Measurements from ENCODE around the gene SNX4. TPM values are rescaled to one million over a fixed set of nuclear protein-coding genes. Genes with fewer than 3 reads are reported as not detected.
"Not testable (repeated sequence)": the region's sequence is repeated elsewhere in the genome, so short reads cannot be mapped to it uniquely, and the experiment has no call there.

SNX4 gene
- total RNA-seq, 6 experiments from 2014 or later, result 27.4 to 38.4 (median 33.2) TPM

GRCh38 chr3:125525153-125525552, 5.2 kb upstream of the SNX4 start:
- 96% methylated on average over 3 of the region's 4 CpGs for WGBS (ENCODE audit: insufficient coverage, low coverage, low lambda C conversion rate, missing lambda C conversion rate)
- H3K9me3 ChIP-seq, result no peaks in the 10 kb centered on the region
- peaks cover 0 to 7% (median 0%) of the 10 kb centered on the region in 4 donors for H3K4me1 ChIP-seq
- intact Hi-C loops (cut with DNase I), result no loop called here
- DNase-seq (no peak), ATAC-seq (no peak)
- peaks cover 0 to 13% (median 5%) of the 10 kb centered on the region in 4 donors for H3K36me3 ChIP-seq
- no peak overlapping the region for H3K27ac ChIP-seq
- TF ChIP-seq POLR2A (IDR thresholded peaks at IDR 0.05) (no peak), CTCF (IDR thresholded peaks at IDR 0.05) (no peak)
- no peaks in the 10 kb centered on the region for H3K27me3 ChIP-seq
- H3K4me3 ChIP-seq, result no peak overlapping the region

GRCh38 chr3:125520563-125520919, 539 bp upstream of the SNX4 start:
- peaks cover 0 to 23% (median 0%) of the 10 kb centered on the region in 4 donors for H3K4me1 ChIP-seq
- ATAC-seq; H3K36me3 ChIP-seq; H3K9me3 ChIP-seq; intact Hi-C loops (cut with DNase I); DNase-seq; H3K27me3 ChIP-seq: not testable (repeated sequence)
- H3K27ac ChIP-seq, result peak overlapping the region; percentile 39 to 87 (median 87)
- 18% methylated on average over 15 of the region's 15 CpGs for WGBS (ENCODE audit: insufficient coverage, low coverage, low lambda C conversion rate, missing lambda C conversion rate)
- peak overlapping the region; percentile 68 to 95 (median 92) for H3K4me3 ChIP-seq

GRCh38 chr3:125515421-125515820, 4.6 kb downstream of the SNX4 start:
- DNase-seq, result no peak
- H3K4me3 ChIP-seq, result no peak overlapping the region
- ATAC-seq, result no peak
- H3K9me3 ChIP-seq, result no peaks in the 10 kb centered on the region
- no peaks in the 10 kb centered on the region for H3K27me3 ChIP-seq
- TF ChIP-seq CTCF (IDR thresholded peaks at IDR 0.05) (no peak), POLR2A (IDR thresholded peaks at IDR 0.05) (no peak)
- intact Hi-C loops (cut with DNase I), result no loop called here
- H3K27ac ChIP-seq, result no peak overlapping the region
- peaks cover 0 to 15% (median 0%) of the 10 kb centered on the region in 4 donors for H3K4me1 ChIP-seq
- H3K36me3 ChIP-seq, result no peaks in the 10 kb centered on the region

GRCh38 chr3:125513490-125514115, 6.4 kb downstream of the SNX4 start:
- TF ChIP-seq CTCF (IDR thresholded peaks at IDR 0.05) (no peak), POLR2A (IDR thresholded peaks at IDR 0.05) (no peak)
- Histone ChIP-seq H3K27me3 (no peaks in the 10 kb centered on the region), H3K4me1 (peaks cover 0 to 8% (median 0%) of the 10 kb centered on the region in 4 donors), H3K4me3 (no peak overlapping the region), H3K36me3 (peaks cover 0 to 2% (median 0%) of the 10 kb centered on the region in 4 donors), H3K27ac (no peak overlapping the region), H3K9me3 (no peaks in the 10 kb centered on the region)
- no peak for ATAC-seq
- intact Hi-C loops (cut with DNase I), result no loop called here
- 55% methylated on average over 6 of the region's 6 CpGs for WGBS (ENCODE audit: insufficient coverage, low coverage, low lambda C conversion rate, missing lambda C conversion rate)
- DNase-seq, result no peak

GRCh38 chr3:125512135-125512920, 7.7 kb downstream of the SNX4 start:
- no peak for DNase-seq
- 79% methylated on average over 4 of the region's 4 CpGs for WGBS (ENCODE audit: insufficient coverage, low coverage, low lambda C conversion rate, missing lambda C conversion rate)
- Histone ChIP-seq H3K27ac (no peak overlapping the region), H3K9me3 (no peaks in the 10 kb centered on the region), H3K27me3 (no peaks in the 10 kb centered on the region), H3K4me1 (no peaks in the 10 kb centered on the region), H3K4me3 (no peak overlapping the region), H3K36me3 (peaks cover 0 to 3% (median 0%) of the 10 kb centered on the region in 4 donors)
- TF ChIP-seq CTCF (IDR thresholded peaks at IDR 0.05) (no peak), POLR2A (IDR thresholded peaks at IDR 0.05) (no peak)
- intact Hi-C loops (cut with DNase I), result no loop called here
- no peak for ATAC-seq

Measured in right lobe of liver (tissue), 6 donors.